Stimulated activated CD8-positive, alpha-beta memory T cell treated with anti-CD3 and anti-CD28 coated beads, Interleukin-15, amount 100 ng/mL, for 4 hours (primary cell): ENCODE results near the gene PAN2.

Experiments used
- DNase-seq, 2 donors: peaks; one replicate each; pipeline ENCODE4 v3.0.0-alpha.2; 2020; ENCODE audit warnings: low read depth in 2 of 2

Gene PAN2, protein sequence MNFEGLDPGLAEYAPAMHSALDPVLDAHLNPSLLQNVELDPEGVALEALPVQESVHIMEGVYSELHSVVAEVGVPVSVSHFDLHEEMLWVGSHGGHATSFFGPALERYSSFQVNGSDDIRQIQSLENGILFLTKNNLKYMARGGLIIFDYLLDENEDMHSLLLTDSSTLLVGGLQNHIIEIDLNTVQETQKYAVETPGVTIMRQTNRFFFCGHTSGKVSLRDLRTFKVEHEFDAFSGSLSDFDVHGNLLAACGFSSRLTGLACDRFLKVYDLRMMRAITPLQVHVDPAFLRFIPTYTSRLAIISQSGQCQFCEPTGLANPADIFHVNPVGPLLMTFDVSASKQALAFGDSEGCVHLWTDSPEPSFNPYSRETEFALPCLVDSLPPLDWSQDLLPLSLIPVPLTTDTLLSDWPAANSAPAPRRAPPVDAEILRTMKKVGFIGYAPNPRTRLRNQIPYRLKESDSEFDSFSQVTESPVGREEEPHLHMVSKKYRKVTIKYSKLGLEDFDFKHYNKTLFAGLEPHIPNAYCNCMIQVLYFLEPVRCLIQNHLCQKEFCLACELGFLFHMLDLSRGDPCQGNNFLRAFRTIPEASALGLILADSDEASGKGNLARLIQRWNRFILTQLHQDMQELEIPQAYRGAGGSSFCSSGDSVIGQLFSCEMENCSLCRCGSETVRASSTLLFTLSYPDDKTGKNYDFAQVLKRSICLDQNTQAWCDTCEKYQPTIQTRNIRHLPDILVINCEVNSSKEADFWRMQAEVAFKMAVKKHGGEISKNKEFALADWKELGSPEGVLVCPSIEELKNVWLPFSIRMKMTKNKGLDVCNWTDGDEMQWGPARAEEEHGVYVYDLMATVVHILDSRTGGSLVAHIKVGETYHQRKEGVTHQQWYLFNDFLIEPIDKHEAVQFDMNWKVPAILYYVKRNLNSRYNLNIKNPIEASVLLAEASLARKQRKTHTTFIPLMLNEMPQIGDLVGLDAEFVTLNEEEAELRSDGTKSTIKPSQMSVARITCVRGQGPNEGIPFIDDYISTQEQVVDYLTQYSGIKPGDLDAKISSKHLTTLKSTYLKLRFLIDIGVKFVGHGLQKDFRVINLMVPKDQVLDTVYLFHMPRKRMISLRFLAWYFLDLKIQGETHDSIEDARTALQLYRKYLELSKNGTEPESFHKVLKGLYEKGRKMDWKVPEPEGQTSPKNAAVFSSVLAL

DNA sequence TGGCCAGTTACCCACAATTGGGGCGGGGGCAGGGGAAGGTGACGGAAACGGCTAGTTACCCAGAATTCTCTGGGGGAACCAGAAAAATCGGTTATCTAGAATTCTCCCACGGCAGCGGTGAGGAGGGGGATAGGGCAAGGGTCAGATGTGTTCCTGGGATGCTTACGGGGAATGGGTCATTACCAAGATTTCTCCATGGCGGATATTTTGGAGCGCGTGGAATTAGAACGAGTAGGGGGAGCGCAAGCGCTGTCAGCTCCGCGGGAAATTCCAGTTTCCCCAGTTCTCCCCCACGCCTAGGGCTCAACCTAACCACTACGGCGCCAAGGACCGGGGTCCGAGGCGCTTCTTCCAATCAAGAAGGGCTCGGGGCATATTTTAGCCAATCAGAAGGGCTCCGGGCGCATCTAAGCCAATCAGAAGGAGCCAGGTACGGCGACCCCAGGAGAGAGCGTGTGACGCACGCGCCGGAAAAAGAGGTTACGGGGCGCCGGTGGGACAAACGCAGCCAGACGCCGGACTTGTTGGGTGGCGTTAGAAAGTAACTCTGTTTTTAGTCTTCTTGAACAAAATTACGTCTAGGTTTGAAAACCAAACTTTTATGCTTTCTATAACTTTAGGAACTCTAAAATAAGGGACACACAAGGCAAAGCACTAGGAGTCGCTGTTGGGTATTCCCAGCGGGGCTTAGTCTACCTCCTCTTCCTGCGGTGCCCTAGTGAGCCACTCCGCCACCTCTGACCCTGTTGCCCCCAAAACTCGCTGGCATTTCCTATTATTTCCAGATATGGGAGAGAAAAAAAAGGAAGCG lies at the start of gene PAN2:
Gene PAN2 (minus strand): TSS at position 322 of the 811 bp plus-strand sequence. CDS start 906 bp downstream, outside the sequence.
- DNase-seq, result peak; percentile 86 to 92

DNA sequence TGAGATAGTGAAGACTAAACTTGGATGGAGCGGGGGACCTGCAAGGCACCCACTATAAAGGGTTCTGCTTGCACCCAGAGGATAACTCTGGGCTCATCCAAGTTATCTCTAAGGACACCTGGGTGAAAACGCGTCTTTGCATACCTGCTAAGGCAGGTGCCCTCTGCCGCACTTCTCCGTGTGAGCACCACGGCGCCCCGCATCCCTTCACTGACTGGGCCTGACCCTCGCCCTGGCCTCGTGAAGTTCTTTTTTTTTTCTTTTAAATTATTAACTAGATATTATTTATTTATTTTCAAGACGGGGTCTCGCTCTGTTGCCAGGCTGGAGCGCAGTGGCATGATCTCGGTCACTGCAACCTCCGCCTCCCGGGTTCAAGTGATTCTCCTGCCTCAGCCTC lies 48.8 kb upstream of the PAN2 start:
- no peak for DNase-seq

DNA sequence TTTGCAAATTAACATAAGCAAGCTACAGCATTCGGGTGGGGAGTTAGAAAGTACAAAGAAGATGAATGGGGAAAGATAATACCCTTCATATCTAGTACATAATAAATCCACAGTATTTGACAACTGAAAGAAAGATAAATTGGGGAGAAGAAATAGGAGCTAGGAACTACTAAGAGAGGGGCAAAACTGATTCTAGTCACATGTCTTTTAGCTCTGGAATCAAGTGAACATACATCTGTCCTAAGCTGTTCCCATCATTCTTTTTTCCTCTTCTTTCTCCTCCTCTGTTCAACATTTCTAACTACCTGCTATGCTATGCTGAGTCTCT lies 44.2 kb upstream of the PAN2 start:
- DNase-seq, result no peak

DNA sequence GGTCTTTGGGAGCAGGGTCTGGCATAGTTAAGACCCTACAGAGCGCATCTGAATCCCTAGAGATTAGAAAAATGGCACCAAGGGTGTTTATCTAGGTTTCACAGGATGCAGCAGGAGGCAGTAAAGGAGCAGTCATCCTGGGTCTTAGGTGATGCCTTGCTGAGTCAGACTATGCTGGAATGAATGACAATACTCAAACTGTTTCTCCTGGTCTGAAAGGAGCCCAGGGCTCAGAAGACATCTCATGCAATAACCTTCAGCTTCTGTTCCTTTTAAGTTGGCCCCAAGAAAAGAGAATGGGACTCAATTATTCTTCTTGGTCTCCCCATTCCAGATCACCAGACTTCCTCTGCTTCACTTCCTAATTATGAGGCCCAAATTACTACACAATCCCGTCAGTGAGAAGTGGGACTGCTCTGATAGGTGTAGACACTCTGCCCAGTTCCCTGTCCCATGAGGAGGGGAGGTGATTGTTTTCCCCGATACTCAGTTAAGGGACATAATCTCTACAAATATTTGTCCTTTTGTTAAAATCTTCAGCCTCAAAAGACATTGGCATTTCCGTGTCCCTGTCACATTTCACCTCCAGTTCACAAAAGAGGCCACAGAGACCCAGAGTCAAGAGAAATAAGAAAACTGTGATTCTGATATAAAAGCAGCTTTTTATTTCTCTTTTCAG lies 43.6 kb upstream of the PAN2 start:
- DNase-seq, result no peak

DNA sequence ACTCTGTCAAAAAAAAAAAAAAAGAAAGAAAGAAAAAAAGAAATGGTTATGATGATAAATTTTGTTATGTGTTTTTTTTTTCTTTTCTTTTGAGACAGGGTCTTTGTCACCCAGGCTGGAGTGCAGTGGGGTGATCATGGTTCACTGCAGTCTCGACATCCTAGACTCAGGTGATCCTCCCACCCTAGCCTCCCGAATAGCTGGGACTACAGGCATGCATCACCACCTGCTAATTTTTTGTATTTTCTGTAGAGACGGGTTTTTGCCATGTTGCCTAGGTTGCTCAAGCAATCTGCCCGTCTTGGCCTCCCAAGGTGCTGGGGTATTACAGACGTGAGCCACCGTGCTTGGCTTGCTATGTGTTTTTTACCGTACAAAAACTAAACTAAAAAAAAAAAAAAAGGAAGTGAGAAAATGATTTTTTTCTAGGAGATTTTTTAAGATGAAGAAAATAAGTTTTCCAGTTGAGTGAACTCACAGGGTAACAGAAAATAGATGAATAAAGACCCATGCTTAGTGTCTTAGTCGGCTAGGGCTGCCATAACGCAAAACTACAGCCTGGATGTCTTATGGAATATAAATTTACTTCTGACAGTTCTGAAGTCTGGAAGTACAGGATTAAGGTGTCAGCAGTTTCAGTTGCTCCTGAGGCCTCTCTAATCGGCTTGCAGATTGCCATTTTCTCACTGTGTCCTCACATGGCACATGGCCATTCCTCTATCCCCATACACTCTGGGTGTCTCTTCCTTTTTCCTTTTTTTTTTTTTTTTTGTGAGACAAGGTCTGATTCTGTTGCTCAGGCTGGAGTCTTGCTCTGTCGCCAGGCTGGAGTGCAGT lies 42.0 kb upstream of the PAN2 start:
- no peak for DNase-seq

DNA sequence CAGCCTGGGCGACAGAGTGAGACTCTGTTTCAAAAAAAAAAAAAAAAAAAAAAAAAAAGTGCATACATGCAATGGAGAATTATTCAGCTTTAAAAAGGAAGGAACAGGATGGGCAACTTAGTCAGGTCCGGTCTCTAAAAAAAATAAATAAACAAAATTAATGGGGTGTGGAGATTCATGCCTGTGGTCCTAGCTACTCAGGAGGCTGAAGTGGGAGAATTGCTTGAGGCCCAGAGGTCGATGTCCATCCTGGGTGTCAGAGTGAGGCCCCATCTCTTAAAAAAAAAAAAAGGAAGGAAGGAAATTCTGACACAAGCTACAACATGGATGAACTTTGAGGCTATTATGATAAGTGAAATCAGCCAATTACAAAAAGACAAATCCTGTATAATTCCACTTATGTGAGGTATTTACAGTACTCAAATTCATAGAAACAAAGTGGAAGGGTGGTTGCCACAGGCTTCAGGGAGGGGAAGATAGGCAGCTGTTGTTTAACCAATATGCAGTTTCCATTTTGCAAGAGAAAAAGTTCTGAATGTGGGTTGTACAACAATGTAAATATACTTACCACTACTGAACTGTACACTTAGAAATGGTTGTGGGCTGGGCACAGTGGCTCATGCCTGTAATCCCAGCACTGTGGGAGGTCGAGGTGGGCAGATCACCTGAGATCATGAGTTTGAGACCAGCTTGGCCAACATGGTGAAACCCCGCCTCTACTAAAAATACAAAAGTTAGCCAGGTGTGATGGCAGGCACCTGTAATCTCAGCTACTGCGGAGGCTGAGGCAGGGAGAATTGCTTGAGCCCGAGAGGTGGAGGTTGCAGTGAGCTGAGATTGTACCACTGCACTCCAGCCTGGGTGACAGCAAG lies 41.2 kb upstream of the PAN2 start:
- DNase-seq, result no peak

DNA sequence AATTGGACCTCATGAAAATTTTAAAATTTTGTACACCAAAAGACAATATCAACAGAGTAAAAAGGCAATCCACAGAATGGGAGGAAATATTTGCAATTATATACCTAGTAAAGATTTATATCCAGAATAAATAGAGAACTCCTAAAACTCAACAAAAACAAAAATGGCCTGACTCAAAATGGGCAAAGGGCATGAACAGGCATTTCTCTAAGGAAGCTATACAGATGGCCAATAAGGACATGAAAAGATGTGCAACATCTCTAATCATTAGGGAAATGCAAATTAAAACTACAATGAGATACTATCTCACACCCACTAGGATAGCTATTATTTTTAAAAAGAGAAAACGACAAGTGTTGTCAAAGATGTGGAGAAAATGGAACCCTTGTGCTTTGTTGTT lies 39.7 kb upstream of the PAN2 start:
- no peak for DNase-seq

DNA sequence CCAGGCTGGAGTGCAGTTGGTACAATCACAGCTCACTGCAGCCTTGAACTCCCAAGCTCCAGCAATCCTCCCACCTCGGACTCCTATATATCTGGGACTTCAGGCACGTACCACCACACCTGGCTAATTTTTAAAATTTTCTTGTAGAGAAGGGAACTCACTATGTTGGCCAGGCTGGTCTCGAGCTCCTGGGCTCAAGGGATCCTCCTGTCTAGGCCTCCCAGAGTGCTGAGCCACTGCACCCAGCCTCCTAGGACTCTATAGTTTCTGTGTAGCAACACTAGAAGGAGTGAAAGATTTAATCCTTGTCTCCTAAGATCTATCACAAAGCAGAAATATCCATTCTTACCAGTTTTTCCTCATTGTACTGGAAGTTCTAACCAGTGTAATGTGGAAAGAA lies 33.1 kb upstream of the PAN2 start:
- DNase-seq, result no peak

DNA sequence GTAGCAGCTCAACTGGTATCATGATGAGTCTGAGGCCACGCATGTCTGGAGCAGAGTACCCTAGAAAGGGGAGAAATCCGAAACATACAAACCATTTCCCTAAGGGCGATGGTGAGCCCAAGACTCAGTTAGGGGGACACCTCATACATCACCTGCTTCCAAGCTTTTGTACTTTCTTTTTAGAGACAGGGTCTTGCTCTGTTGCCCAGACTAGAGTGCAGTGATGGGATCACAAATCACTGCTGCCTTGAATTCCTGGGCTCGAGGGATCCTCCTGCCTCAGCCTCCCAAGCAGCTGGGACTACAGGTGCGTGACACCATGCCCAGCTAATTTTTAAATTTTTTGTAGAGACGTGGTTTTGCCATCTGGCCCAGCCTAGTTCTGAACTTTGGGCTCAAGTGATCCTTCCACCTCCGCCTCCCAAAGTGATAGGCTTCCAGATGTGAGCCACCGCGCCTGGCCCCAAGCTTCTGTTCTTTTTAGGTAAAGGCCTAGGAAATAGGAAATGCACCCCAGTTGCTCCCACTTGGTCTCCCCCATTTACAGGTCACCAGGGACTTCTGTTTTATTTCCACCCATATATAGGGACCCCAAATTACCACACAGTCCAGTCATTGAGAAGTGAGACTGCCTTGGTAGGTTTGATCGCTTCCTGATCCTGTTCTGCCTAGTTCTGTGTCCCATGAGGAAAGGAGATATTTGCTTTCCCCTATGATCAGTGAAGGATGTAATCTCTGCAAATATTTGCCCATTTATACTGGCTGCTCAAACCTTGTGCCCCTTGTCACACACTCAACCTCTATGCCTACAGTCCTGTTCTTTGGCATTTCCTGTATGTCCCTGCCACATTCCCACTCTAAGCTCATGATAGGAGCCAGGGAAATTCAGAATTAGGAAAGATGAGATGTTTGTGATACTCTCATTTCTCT lies 28.6 kb upstream of the PAN2 start, which contains the start of gene APOF:
Gene APOF (minus strand): TSS at position 728 of the 930 bp plus-strand sequence. CDS start 112 bp downstream, at position 616.
- no peak for DNase-seq

DNA sequence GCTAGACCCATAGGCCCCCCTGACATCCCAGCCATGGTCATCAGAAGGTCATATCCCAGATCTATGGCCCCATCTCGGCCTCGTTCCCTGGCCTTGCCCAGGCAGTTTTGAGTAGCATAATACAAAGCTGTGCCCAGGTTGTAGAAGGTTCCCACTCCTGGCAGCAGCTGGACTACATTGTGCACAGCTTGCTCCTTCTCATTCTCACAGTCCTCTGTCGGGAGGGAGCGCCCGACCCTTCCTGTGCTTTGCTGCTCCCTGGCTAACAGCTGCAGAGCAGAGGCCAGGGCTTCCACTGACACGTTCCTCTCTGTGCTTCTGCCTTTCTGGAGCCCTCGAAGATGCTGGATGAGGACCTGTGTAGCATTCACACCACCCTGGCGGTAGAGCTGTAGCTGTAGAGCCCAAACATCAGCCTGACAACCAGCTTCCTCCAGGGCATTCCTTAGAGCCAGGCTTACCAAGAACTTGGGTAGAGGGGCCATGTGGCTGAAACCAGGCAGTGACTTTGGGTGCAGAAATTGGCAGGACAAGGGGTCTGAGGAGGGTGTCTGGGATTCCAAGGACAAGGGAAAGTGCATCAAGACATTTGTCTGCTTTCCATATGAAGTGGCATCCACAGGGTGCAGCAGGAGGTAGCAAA lies 27.8 kb upstream of the PAN2 start:
- DNase-seq, result no peak

DNA sequence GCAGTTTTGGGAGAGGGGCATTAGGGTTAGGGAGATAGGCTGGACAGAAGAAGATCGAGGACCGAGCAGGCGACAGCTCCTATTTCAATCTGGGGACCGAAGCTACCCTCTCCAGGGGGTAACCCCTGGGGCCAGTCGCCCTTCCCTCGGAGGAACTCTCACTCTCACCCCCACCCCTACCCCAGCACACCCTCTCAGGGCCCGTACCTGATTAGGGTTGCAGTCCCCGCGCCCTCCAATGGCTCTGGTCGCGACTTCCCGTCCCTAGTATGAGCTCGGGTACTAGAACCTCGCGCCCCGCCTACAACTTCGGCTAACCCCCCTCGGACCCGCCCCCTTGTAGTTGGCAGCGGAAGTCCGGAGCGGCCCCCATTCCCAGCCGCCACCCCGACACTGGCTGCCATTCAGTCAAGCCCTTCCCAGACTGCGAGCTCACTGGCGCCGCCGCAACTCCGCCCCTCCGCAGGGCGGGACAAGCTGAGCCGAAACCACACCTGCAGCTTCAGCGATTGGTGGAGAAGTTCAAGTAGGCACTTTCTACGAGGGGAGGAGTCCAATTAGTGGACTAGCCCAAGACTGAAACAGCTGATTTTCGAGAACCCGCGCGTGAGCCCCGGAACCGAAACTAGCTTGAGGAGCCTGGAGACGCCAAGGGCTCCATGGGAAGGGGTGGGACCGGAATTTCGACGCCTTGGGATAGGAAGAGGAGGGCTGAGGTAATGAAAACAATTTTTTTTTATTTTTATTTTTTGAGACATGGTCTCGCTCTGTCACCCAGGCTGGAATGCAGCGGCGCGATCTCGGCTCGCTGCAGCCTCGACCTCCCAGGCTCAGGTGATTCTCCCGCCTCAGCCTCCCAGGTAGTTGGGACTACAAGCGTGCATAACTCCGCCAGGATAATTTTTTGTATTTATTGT lies 26.3 kb upstream of the PAN2 start, which contains the start of gene STAT2:
Gene STAT2 (minus strand): TSS at position 257 of the 917 bp plus-strand sequence. CDS start 3,536 bp downstream, outside the sequence.
- peak; percentile 98 to 99 for DNase-seq

DNA sequence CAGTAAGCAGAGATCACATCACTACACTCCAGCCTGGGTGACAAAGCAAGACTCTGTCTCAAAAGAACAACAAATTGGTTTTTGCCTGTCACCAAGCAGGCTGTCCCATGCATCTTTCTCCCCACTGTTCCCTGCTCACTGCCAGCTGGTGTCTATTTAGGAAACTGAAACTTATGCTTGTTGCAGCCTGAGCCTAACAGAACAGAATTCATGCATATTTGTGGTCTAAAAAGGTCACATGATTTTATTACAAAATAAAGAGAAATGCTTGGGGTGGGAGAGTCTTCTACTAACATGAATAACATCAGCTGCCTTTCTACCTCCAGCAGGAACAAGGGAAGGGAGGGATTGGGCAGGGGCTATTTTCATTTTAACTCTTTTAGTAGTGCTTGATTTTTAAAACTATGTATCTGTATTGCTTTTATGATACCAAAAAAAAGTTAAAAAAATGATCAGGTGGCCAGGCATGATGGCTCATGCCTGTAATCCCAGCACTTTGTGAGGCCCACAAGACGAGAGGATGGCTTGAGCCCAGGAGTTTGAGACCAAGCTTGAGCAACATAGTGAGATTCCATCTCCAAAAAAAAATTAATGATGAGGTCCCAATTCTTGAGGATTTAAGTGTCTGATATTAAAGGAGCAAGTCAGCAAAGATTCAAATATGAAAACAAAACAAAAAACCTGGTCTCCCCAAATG lies 25.2 kb upstream of the PAN2 start:
- DNase-seq, result no peak

DNA sequence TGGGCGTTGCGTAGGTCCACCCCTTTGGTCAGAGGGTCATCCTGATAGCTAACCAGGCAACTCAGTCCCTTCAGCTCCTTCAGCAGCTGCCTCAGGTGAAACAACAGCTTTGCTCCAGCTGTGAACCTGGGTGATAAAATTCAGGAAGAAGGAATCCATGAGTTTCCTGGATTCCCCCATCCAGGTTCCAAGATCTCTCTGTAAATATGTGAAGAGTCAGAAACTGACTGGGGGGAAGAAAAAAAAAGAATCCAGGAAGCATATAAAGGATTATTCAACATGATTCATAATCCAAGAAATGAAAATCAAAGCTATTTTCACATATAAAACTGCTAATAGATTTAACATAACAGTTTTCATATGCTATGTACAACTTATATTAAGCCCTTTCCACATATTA lies 17.5 kb upstream of the PAN2 start:
- DNase-seq, result no peak

DNA sequence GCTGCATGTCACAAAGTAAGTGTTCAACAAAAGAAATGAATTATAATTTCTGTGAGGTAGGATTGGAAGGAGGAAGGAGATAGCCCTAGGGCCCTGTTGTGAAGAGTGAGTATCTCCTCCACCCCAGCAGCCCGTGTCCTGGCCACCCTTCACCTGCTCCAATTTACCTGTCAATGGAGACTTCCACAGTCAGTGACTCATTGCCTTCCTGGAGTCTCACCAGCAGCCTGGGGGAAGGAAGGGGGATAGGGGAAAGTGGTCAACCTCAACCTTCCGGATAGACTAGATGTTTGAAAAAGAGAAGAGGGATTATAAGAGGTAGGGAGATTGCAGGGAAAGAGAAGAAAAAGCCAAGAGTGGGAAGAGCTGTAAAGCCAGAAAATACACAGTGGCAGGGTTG lies 16.9 kb upstream of the PAN2 start:
- DNase-seq, result no peak

DNA sequence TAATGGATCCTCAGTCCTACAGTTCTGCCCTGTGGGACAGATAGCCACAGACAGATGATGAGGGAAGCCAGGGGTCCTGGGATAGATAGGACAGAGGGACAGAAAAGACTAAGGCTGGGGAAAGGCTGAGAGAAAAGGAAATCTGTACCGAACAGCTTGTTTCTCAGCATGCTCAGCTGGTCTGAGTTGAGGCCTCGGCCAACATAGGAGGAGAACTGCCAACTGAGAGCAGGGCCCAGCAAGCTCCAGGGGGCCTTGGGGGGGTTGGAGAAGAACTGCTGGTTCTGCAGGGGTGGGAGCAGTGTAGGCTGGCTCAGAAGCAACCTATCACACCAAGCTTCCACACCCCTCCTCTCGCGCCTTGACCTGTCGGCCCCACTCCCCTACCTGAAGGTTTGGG lies 15.0 kb upstream of the PAN2 start:
- DNase-seq, result no peak
